Dedifferentiated amniotic fluid mesenchymal stem cell (primary cell): ENCODE data around the gene NPAS3.

Experiments used
- DNase-seq: peaks from one replicate; pipeline ENCODE4 v3.0.0-alpha.2; 2016; ENCODE audit errors: extremely low spot score

The NPAS3 gene

GRCh38 chr14:33747749-33748148 lies 809.1 kb downstream of the NPAS3 start:
- no peak for DNase-seq

- no peak for DNase-seq
These were observed 815.6 kb downstream of the NPAS3 start for GRCh38 chr14:33754261-33754660.

GRCh38 chr14:33755358-33755757 lies 816.7 kb downstream of the NPAS3 start:
- DNase-seq: no peak

- DNase-seq: no peak
These were observed 818.2 kb downstream of the NPAS3 start for GRCh38 chr14:33756833-33757232.

GRCh38 chr14:33758547-33758946 lies 819.9 kb downstream of the NPAS3 start:
- no peak for DNase-seq

- DNase-seq: no peak
These were observed 823.6 kb downstream of the NPAS3 start for GRCh38 chr14:33762161-33762851.

DNA sequence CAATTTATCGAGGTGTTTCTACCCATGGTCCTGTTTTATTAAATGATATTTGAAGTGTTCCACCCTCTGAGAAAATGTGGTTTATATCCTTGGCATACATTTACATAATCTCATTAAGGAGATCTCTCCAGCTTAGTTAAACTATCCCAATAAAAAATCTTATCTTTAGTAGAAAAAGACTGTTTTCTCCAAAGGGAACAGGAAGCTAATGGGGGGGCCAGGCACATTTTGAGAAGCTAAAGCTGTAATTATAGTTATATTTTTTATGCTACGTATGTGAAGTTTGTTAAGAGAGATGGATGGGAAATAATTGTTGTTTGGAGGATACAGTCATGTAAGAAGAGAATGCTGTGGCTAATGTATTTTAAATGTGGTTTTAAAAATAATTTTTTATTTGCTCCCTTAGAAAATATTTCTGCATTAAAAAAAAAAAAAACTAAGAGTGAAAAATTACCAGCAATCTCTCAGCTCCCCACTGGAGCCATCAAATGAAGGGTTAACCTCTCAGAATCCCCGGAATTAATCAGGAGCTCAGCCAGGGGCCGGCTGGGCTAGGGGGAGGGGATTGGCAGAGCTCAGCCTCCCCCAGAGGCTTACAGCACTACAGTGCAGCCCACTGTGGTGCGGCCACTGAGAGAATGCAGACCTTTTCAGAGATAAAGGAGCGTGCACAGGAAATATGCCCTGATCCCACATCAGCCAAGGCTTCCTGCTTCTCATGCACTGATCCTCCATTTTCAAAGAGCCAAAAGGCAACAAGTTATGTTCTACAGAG lies 826.4 kb downstream of the NPAS3 start:
- no peak for DNase-seq

DNA sequence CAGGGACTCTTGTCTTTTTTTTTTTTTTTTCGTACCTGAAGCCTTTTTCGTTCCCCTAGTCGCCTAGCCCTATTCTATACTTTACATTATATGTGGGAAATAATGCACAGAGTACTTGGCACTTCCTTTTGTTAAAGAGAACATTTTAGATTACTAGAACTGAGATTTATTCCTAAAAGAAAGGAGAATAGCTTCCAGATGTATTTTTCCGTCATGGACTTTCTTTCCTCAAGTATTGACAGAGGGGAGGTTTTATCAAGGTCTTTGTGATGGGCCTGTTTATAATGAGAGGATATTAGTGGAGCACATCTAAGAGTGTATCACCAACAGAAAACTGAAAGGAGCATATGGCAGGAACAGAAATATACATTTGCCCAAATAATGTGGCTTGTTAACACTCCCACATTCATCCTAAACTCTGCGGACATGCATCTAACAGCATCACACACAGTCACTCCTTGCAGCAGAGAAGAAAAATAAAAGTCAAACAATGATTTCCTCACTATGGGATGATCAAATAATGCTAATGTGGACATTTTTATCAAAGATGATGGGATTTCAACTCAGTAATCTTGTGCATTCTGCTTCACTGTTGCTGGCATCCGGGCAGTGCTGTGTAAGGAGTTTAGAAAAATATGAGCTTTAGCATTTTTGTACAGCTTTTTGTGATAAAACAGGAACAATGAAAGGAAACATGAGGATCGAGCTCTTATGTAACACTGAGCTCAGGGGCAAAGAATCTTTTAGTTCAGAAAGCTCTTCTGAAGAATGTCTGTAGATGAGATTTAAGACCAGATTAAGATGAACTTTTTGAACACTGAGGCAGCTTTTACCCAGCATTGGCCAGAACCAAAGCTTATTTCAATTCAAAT lies 829.1 kb downstream of the NPAS3 start:
- DNase-seq: no peak

GRCh38 chr14:33768458-33768830 lies 829.8 kb downstream of the NPAS3 start:
- DNase-seq: no peak

- no peak for DNase-seq
These were observed 834.7 kb downstream of the NPAS3 start for GRCh38 chr14:33773205-33774030.

DNA sequence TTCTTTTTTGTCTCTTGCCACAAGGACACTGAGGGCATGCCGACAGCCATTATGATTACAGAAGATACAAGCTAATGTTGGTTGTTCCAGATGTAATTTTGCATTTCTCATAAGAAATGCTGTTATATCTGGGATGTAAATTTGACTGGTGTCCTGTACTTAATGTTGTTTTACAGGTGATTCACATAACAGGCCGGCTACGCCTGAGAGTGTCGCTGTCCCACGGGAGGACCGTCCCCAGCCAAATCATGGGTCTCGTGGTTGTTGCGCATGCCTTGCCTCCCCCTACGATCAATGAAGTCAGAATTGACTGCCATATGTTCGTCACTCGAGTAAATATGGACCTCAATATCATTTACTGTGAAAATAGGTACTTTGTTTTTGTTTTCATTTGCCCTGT lies 835.5 kb downstream of the NPAS3 start:
- no peak for DNase-seq

DNA sequence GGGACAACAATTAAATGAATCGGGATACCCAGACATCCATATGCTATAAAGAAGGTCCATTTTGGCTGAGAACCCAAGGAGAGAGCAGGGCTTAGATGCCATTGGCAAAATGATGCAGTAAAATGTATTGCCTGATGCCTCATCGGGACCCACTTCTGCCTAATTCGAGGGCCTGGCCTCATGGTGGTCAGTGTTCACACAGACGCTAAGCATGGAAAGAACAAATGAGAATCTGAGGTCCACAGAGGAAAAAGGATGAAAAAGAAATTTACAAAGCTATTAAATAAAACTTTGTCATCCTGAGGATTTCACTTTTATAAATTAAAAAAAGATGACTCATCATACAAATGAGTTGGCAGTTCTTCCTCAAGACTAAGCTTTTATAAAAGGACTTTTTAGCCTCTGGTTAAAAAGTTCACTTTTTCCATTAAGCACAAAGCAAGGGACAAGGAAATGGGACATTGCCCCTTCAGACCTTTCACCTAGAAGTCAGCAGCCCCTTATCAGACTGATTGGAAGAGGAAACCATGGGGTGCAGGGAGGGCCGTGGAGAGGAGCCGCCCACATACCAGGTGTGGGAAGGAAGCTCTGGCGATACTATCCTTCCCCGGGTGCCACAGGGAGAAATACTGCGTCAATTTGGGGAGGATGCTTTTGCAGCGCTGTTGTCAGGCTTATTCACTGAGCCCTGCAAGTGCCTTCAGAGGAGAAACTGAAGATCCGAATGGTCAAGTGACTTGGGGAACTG lies 836.2 kb downstream of the NPAS3 start:
- DNase-seq: no peak

DNA sequence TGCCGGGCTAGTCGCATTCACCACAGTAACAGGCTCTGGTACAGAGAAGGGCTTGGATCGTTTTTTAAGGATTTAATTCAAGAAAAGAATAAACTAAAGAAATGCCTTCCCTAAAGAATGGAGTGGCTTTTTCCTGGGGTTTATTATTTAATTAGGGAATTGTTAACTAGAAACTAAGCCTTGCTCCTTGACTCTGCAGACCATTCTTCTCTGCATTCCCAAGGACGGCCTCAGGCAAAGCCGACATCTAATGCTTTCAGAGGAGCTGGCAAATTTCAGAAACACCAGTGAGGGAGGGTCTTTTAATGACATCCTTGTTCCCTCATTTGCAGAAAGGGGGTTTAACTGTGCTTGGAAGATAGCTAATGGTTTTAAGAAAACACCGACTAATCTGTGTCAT lies 838.2 kb downstream of the NPAS3 start:
- DNase-seq: no peak

DNA sequence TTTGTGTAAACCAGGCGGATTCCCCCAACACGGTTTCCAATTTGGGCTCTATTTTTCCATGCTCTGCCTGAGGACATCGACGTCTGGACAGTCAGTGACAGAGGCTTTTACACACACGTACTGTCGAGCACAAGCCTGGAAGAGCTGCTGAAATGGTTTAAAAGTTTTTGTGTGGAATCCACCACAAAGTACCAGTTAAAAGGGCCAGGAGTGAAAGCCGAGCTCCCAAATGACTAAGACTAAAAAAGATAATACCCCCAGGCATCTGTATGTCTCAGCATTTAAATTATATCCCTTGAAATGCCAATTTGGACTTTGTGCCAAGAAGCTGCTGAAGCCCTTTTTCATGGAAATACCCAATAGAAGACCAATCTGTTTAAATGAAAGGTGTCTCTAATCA lies 839.0 kb downstream of the NPAS3 start:
- DNase-seq: no peak

- DNase-seq: no peak
These were observed 841.4 kb downstream of the NPAS3 start for GRCh38 chr14:33780035-33780434.

DNA sequence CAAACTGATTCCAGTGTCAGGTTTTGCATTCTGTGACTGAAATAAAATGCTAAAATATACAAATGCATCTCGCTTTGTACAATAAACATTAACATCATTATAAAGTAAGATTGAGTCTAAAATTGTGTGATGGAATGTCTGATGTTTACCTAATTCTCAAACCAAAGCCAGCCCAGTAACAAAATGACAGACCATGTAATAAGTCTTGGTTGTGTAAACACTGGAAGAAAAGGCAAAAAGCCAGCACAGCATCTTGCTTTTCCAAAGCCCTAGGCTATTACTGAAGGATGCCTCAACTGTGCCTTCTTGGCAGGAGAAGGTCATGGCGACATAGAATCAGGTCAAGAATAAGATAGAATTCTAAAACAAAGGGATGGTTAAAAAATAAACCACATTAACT lies 842.6 kb downstream of the NPAS3 start:
- peak; percentile 33 for DNase-seq

- no peak for DNase-seq
These were observed 844.2 kb downstream of the NPAS3 start for GRCh38 chr14:33782923-33783322.

DNA sequence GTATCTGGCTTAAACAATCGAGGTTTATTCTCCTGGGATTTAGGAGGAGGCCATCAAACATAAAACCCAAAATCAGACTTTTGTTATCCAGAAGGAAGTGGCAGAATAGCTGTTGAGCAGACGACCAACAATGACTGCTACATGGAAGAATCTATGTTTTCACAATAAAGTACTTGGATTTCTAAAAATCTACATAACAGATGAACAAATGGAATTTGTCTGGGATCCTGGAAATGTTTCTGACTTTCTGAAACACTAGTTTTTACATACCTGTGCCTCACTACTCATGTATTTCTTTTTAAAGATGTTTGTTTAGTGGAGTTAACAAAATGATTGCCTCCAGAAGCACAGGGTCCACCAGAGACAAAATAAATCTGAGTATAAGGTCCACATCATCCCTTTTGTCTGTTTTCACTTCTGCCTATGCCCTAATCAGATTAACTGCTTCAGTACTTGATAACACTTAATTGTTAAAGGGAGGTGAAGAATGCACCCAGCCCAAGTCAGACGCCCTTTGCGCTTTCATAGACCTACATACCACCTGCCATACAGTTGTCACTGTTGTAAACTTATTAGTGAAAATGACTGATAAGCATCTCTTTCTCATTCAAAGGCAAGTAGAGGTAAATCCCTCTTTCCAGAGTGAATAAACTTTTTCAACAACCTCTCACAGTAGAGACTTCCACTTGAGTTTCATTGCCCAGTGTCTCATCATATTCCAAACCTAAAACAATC lies 847.6 kb downstream of the NPAS3 start:
- no peak for DNase-seq

DNA sequence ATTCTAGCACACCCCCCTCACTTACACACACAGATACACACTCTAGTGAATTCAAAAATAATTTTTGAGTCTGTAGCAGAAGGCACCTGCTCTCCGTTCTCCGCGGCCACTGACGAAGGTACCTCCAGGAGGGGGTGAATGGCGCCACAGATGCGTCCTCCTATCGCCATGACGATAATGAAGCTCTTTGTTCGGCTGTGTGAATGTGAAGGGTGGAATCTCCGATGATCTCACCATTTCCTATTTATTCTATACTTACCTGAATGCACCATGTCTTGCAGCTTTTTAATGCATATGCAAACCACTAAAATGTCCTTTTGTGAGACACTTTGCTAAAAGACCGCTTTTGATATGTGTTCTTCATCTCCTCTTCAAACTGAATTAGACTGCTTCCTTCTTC lies 849.5 kb downstream of the NPAS3 start:
- DNase-seq: no peak

- DNase-seq: no peak
These were observed 852.3 kb downstream of the NPAS3 start for GRCh38 chr14:33790996-33791395.
